H9 (cell line): Measurements from ENCODE around the gene PPP3CA. TPM values are rescaled to one million over a fixed set of nuclear protein-coding genes. Genes with fewer than 3 reads are reported as not detected.

Experiments
- DNase-seq: peaks from one replicate; pipeline ENCODE4 v3.0.0-alpha.2; 2017
- H2AFZ ChIP-seq: one replicate; pipeline ENCODE4 v1.6.1; 2013; ENCODE audit warnings: mild to moderate bottlenecking, low read length, control low read depth, moderate library complexity
- H2AK5ac ChIP-seq: 2 replicates; pipeline ENCODE4 v1.6.1; 2013; ENCODE audit warnings: low read length, control low read depth, mixed read lengths; ENCODE audit not compliant: insufficient read length
- H2BK120ac ChIP-seq: one replicate; pipeline ENCODE4 v1.6.1; 2013; ENCODE audit warnings: low read depth, mild to moderate bottlenecking, low read length, control low read depth, inconsistent platforms; ENCODE audit not compliant: poor library complexity, severe bottlenecking
- H2BK12ac ChIP-seq: 2 replicates; pipeline ENCODE4 v1.6.1; 2013; ENCODE audit warnings: low read length, control low read depth, mixed read lengths, low read depth; ENCODE audit not compliant: insufficient read length
- H2BK15ac ChIP-seq: 2 replicates; pipeline ENCODE4 v1.6.1; 2013; ENCODE audit warnings: low read depth, low read length, control low read depth
- H2BK20ac ChIP-seq: one replicate; pipeline ENCODE4 v1.6.1; 2013; ENCODE audit warnings: low read depth, mild to moderate bottlenecking, low read length, control low read depth, inconsistent platforms; ENCODE audit not compliant: poor library complexity, severe bottlenecking
- H2BK5ac ChIP-seq: 2 replicates; pipeline ENCODE4 v1.6.1; 2013; ENCODE audit warnings: low read length, control low read depth, mixed read lengths; ENCODE audit not compliant: insufficient read length
- H3K14ac ChIP-seq: 2 replicates; pipeline ENCODE4 v1.6.1; 2013; ENCODE audit warnings: low read length, control low read depth; ENCODE audit not compliant: insufficient read depth
- H3K18ac ChIP-seq: 2 replicates; pipeline ENCODE4 v1.6.1; 2013; ENCODE audit warnings: low read depth, mild to moderate bottlenecking, mixed read lengths, low read length, control low read depth; ENCODE audit not compliant: insufficient read length
- H3K23ac ChIP-seq: 2 replicates; pipeline ENCODE4 v1.6.1; 2013; ENCODE audit warnings: low read length, control low read depth, mixed read lengths, low read depth; ENCODE audit not compliant: insufficient read length
- H3K23me2 ChIP-seq: 2 replicates; pipeline ENCODE4 v1.6.1; 2013; ENCODE audit warnings: low read depth, mild to moderate bottlenecking, mixed read lengths, low read length, control low read depth; ENCODE audit not compliant: insufficient read length, poor library complexity, severe bottlenecking
- H3K27ac ChIP-seq: 2 replicates; pipeline ENCODE4 v1.5.1; 2013; ENCODE audit warnings: low read length, control low read depth, mixed read lengths, low read depth; ENCODE audit not compliant: insufficient read length
- H3K27me3 ChIP-seq: 2 replicates; pipeline ENCODE4 v1.6.1; 2013; ENCODE audit warnings: low read length, control low read depth, inconsistent platforms; ENCODE audit not compliant: insufficient read depth
- H3K4ac ChIP-seq: 2 replicates; pipeline ENCODE4 v1.6.1; 2013; ENCODE audit warnings: low read depth, mild to moderate bottlenecking, control low read depth, inconsistent platforms, low read length, moderate library complexity
- H3K4me1 ChIP-seq: 2 replicates; pipeline ENCODE4 v1.6.1; 2013; ENCODE audit warnings: low read length, control low read depth, inconsistent platforms; ENCODE audit not compliant: insufficient read depth
- H3K4me2 ChIP-seq: 2 replicates; pipeline ENCODE4 v1.6.1; 2013; ENCODE audit warnings: low read length, control low read depth, mixed read lengths; ENCODE audit not compliant: insufficient read length, insufficient read depth
- H3K56ac ChIP-seq: 2 replicates; pipeline ENCODE4 v1.6.1; 2013; ENCODE audit warnings: low read depth, mild to moderate bottlenecking, mixed read lengths, low read length, control low read depth; ENCODE audit not compliant: insufficient read length
- H3K79me1 ChIP-seq: 2 replicates; pipeline ENCODE4 v1.6.1; 2013; ENCODE audit warnings: low read depth, mild to moderate bottlenecking, moderate library complexity, low read length, control low read depth, inconsistent platforms; ENCODE audit not compliant: insufficient read depth, poor library complexity, severe bottlenecking
- H3K79me2 ChIP-seq: 2 replicates; pipeline ENCODE4 v1.6.1; 2013; ENCODE audit warnings: low read length, control low read depth, inconsistent platforms; ENCODE audit not compliant: insufficient read depth
- H3K9ac ChIP-seq: 2 replicates; pipeline ENCODE4 v1.6.1; 2013; ENCODE audit warnings: low read length, control low read depth, mixed read lengths; ENCODE audit not compliant: insufficient read length; ENCODE audit errors: extremely low read depth
- H3K9me3 ChIP-seq: one replicate; pipeline ENCODE4 v1.6.1; 2013; ENCODE audit warnings: low read depth, low read length, inconsistent platforms; ENCODE audit not compliant: control insufficient read depth
- H3T11ph ChIP-seq: one replicate; pipeline ENCODE4 v1.6.1; 2013; ENCODE audit warnings: mild to moderate bottlenecking, low read length, control low read depth, inconsistent platforms
- H4K20me1 ChIP-seq: one replicate; pipeline ENCODE4 v1.6.1; 2013; ENCODE audit not compliant: control insufficient read depth, insufficient read length, insufficient read depth
- H4K5ac ChIP-seq: 2 replicates; pipeline ENCODE4 v1.6.1; 2013; ENCODE audit warnings: low read depth, mild to moderate bottlenecking, mixed read lengths, low read length, control low read depth; ENCODE audit not compliant: insufficient read length
- H4K8ac ChIP-seq: replicated peaks from 2 replicates; pipeline ENCODE4 v1.6.1; 2013; ENCODE audit warnings: low read length, control low read depth, mixed read lengths, low read depth; ENCODE audit not compliant: insufficient read length
- H4K91ac ChIP-seq: 2 replicates; pipeline ENCODE4 v1.6.1; 2013; ENCODE audit warnings: low read depth, mild to moderate bottlenecking, moderate library complexity, mixed read lengths, low read length, control low read depth; ENCODE audit not compliant: insufficient read length
- H3K27ac Mint-ChIP-seq, 3 experiments: 2 replicates in 2 of 3; 3 replicates in 1 of 3; pipeline ENCODE4 v1.8.0; 2020 to 2021; ENCODE audit warnings: mixed read lengths in 3 of 3, mild to moderate bottlenecking in 1 of 3, moderate library complexity in 1 of 3
- H3K27me3 Mint-ChIP-seq: 2 replicates; pipeline ENCODE4 v1.8.0; 2021; ENCODE audit warnings: low read depth, mild to moderate bottlenecking, moderate library complexity, mixed read lengths
- H3K36me3 Mint-ChIP-seq, 3 experiments: 2 replicates in 2 of 3; 3 replicates in 1 of 3; pipeline ENCODE4 v1.8.0; 2020 to 2021; ENCODE audit warnings: low read depth in 3 of 3, mixed read lengths in 3 of 3; ENCODE audit not compliant: insufficient read depth in 1 of 3
- H3K4me1 Mint-ChIP-seq, 2 experiments: 2 replicates each; pipeline ENCODE4 v1.8.0; 2020; ENCODE audit warnings: mixed read lengths in 2 of 2
- H3K4me3 Mint-ChIP-seq, 2 experiments: 2 replicates in 1 of 2; 3 replicates in 1 of 2; pipeline ENCODE4 v1.8.0; 2020 to 2021; ENCODE audit warnings: mild to moderate bottlenecking in 2 of 2, mixed read lengths in 2 of 2, moderate library complexity in 1 of 2
- H3K9me3 Mint-ChIP-seq, 2 experiments: 2 replicates in 1 of 2; 3 replicates in 1 of 2; pipeline ENCODE4 v1.8.0; 2020; ENCODE audit warnings: mild to moderate bottlenecking in 2 of 2, mixed read lengths in 2 of 2, moderate library complexity in 1 of 2
- CTCF ChIP-seq: fragments of 200-600 bp; sonication (generic); conservative IDR thresholded peaks from 3 replicates; pipeline ENCODE4 v1.8.0; 2021; ENCODE audit warnings: antibody characterized with exemption, mild to moderate bottlenecking
- WGBS: extraction: QIAGEN DNeasy Blood & Tissue Kit; methylation state at CpG from one replicate; pipeline ENCODE4 v1.1.7; 2013; ENCODE audit warnings: missing lambda C conversion rate, low lambda C conversion rate, mixed read lengths; ENCODE audit not compliant: insufficient read length; ENCODE audit errors: extremely low coverage; 5-methylcytosine and 5-hydroxymethylcytosine counted together
- total RNA-seq: library from RNA; stranded (reverse); gene quantifications from 2 replicates; pipeline ENCODE4 v1.2.1, GENCODE V29; 2021

Gene PPP3CA
- total RNA-seq, 1 experiment from 2014 or later: 16.8 TPM

- Histone ChIP-seq H3K18ac (no peak overlapping the region), H3K23me2 (no peaks in the 10 kb centered on the region), H3K56ac (no peak overlapping the region), H3T11ph (no peak overlapping the region), H2BK12ac (no peak overlapping the region), H2AFZ (no peak overlapping the region), H3K4me1 (peaks cover 6% of the 10 kb centered on the region), H3K4me2 (no peak overlapping the region), H3K9ac (no peak overlapping the region), H3K79me2 (peaks cover 8% of the 10 kb centered on the region; the same call in 1 of the 2 replicates), H3K23ac (no peak overlapping the region), H4K5ac (no peak overlapping the region), H3K9me3 (no peaks in the 10 kb centered on the region), H3K27me3 (no peaks in the 10 kb centered on the region), H3K27ac (no peak overlapping the region), H3K14ac (no peak overlapping the region), H2BK5ac (no peak overlapping the region), H4K91ac (no peak overlapping the region), H3K79me1 (no peaks in the 10 kb centered on the region), H4K8ac (no peak overlapping the region), H3K4ac (no peak overlapping the region), H2AK5ac (no peak overlapping the region), H2BK120ac (no peak overlapping the region), H2BK20ac (no peak overlapping the region), H4K20me1 (no peaks in the 10 kb centered on the region), H2BK15ac (no peak overlapping the region)
- Mint-ChIP-seq H3K4me1 (peaks cover 11 to 25% of the 10 kb centered on the region in 2 experiments), H3K9me3 (no peaks in the 10 kb centered on the region), H3K27ac (peak overlapping the region; percentile 0 to 68 (median 44); a peak in 4 of 7 replicates), H3K4me3 (no peak overlapping the region), H3K27me3 (no peaks in the 10 kb centered on the region), H3K36me3 (no peaks in the 10 kb centered on the region)
- no peak for DNase-seq
- WGBS: no CpG with 5 or more reads among the region's 7 CpGs
- TF ChIP-seq CTCF: no peak
Measured at GRCh38 chr4:101274888-101275752, 72.2 kb downstream of the PPP3CA start.
